D721Med (cell line): ENCODE data around the gene VSX1.

Experiments
- DNase-seq: peaks from one replicate; pipeline ENCODE4 v3.0.0; 2011; ENCODE audit warnings: low spot score; ENCODE audit not compliant: insufficient read length
- FAIRE-seq: peaks from 2 replicates; lab custom pipeline; 2011; peaks lifted over from hg19 to GRCh38; lab: Jason Lieb, UNC
- TF ChIP-seq, protein P1 (sequence below): IDR thresholded peaks from 2 replicates; pipeline ENCODE4 v1.5.1; 2012; ENCODE audit warnings: mild to moderate bottlenecking, control low read depth; ENCODE audit not compliant: insufficient read depth; ENCODE audit errors: missing control alignments

Gene VSX1

DNA sequence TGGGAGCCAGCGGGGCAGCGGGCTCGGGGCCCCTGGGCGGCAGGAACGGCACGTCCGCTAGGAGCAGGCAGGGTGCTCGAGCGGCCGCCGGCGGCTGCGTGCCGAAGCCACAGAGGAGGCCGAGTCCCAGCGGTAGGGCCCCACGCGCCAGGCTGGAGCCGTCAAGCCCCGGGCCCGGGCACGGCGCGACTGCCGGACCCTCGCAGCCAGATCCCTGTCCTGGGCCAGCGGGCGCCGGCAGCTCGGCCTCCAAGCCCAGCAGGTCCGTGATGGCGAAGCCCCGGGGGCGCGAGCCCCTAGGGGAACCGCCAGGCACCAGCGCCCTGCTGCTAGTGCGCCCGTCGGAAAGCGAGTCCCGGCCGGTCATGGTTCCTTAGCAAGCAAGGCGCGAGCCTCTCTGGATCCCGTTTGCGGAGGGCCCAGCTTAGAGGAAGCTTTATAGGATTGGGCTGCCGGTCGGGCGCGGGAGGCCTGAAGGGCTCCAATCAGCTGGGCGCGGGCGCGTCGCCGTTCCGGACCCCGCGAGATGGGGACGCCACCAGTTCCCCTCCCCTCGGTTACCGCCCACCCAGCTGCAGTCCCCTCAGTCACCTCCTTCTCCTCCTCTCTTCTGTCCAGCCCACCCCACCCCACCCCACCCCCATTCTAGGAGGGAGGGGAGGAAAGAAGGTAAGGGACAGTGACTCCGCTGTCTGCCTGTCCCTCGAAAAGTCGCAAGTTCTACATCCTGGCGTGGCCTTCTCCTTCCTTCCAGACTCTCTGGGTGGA lies at the start of gene VSX1:
Gene VSX1 (minus strand): TSS at position 412 of the 768 bp plus-strand sequence. CDS start 45 bp downstream, at position 367.
- TF ChIP-seq, protein P1, sequence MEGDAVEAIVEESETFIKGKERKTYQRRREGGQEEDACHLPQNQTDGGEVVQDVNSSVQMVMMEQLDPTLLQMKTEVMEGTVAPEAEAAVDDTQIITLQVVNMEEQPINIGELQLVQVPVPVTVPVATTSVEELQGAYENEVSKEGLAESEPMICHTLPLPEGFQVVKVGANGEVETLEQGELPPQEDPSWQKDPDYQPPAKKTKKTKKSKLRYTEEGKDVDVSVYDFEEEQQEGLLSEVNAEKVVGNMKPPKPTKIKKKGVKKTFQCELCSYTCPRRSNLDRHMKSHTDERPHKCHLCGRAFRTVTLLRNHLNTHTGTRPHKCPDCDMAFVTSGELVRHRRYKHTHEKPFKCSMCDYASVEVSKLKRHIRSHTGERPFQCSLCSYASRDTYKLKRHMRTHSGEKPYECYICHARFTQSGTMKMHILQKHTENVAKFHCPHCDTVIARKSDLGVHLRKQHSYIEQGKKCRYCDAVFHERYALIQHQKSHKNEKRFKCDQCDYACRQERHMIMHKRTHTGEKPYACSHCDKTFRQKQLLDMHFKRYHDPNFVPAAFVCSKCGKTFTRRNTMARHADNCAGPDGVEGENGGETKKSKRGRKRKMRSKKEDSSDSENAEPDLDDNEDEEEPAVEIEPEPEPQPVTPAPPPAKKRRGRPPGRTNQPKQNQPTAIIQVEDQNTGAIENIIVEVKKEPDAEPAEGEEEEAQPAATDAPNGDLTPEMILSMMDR: no peak
- DNase-seq (no peak), FAIRE-seq (no peak)

DNA sequence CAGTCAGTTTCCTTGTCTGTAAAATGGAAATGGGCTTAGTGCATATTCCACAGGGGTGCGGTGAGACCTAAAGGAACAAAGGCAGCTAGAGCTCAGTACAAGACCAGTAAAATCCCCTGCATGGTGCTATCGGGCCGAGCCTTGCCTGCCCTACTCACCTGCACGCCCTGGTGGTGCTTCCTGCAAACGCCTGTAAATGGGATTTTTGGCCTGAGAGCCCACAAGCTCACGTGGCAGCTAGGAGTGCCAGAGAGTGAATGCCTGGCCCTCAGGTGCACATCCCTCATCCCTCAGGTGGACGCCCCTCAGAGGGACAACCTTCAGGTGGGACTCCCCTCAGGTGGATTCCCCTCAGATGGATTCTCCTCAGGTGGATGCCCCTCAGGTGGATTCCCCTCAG lies 48.0 kb upstream of the VSX1 start:
- TF ChIP-seq, protein P1: no peak
- no peak for FAIRE-seq
- DNase-seq: no peak

DNA sequence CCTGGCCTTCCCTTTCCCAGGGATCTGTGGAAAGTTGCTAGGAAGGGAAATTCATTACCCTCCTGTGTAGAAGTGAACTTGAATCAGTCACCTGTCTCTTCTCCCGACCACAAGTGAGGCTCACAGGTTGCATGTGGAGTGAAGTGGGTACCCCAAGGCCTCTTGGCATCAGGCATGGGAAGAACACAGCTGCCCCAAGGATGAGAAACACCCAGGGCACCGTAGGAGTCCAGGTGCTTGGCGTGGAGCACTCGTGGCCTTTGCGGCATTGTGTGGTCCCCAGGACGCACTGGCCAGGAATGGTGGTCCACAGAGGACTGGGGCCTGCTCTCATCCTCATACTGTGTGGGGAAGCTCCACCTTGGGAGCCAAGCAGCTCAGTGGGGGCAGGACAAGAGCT lies 47.5 kb upstream of the VSX1 start:
- TF ChIP-seq, protein P1: no peak
- FAIRE-seq: no peak
- no peak for DNase-seq

DNA sequence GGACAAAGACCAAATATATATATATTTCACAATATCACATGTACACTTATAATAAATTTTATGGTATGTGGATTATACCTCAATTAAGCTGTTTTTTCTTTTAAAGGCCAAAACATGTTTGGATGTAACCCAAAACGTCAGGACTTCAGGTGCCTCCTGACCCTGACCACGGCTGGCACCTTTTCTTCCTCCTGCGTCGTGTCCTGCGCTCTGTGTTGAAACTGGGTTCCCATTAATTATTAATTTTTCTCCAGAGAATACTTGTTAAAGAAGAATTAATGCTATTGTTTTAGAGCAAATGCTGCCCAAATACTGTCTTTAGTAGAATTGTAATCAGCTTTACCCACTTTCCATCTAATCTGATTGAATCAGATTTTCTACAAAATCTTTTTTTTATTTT lies 46.7 kb upstream of the VSX1 start:
- DNase-seq (no peak), FAIRE-seq (no peak)
- TF ChIP-seq, protein P1: no peak

DNA sequence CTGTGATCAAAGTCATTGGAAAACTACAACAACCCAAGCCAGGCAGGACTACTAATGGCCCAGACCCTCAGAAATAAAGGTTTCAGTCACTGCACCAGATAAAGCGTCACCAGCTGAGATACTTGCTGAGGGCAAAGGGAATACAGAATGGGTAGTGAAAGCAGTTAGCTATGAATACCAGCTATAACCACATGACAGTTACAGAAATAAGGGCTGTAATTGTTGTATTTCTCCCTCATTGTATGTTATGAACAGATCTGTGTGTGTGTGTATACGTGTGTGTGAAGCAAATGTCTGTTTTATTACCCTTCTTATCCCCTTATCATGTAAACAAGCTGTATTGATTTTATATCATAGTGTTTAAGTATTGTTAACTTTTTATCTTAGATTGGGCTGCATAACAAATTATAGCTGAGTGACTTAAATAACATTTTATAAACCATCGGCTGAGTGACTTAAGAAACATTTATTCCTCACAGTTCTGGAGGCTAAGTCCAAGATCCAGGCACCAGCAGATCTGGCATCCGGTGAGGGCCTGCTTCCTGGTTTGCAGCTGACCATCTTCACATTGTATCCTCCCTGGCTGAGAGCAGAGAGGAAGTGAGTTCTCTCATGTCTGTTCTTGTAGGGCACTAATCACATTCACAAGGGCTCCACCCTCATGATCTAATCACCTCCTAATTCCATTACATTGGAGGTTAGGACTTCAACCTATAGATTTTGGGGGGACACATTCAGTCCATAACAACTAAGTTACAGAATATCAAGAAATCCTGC lies 46.0 kb upstream of the VSX1 start:
- TF ChIP-seq, protein P1: no peak

DNA sequence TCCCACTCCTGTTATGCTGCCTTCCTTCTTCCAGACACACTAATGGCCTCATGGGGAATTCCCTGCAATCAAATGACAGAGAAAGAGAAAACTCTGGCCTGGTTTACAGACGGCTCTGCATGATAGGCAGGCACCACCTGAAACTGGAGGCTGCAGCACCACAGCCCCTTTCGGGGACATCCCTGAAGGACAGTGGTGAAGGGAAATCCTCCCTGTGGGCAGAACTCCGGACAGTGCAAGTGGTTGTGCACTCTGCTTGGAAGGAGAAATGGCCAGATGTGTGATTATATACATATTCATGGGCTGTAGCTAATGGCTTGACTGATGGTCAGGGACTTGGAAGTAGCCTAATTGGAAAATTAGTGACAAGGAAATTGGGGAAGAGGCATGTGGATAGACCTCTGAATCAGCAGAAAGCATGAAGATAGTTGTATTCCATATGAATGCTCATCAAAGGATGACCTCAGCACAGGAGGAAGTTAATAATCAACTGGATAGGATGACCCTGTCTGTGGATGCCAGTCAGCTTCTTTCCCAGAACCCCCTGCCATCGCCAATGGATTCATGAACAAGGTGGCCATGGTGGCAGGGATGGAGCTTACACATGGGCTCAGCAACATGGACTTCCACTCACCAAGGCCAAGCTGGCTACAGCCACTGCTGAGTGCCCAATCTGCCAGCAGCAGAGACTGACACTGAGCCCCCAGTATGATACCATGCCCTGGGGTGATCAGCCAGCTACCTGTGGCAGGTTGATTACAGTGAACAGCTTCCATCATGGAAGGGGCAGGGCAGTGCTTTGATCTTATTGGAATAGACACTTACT lies 44.5 kb upstream of the VSX1 start:
- DNase-seq (no peak), FAIRE-seq (no peak)
- TF ChIP-seq, protein P1: no peak

More for the DNA sequence above, 46.0 kb upstream of the VSX1 start:
- DNase-seq (no peak), FAIRE-seq (no peak)
